ENCODE data around the gene EME1. TPM values are rescaled to one million over a fixed set of nuclear protein-coding genes. Genes with fewer than 3 reads are reported as not detected.

EME1 gene
- total RNA-seq, 1 donor from 2014 or later: 35.4 TPM

- no peaks in the 10 kb centered on the region for H3K9me3 Mint-ChIP-seq
- peaks cover 43% of the 10 kb centered on the region for H3K36me3 Mint-ChIP-seq (ENCODE audit: low read depth)
- no peak overlapping the region for H3K27ac Mint-ChIP-seq
Observed at GRCh38 chr17:50354198-50354597, 18.8 kb upstream of the EME1 start.

GRCh38 chr17:50354776-50355175, 18.3 kb upstream of the EME1 start:
- H3K27ac Mint-ChIP-seq: no peak overlapping the region
- H3K9me3 Mint-ChIP-seq: no peaks in the 10 kb centered on the region
- H3K27me3 Mint-ChIP-seq: no peaks in the 10 kb centered on the region
- no peak for DNase-seq
- H3K4me1 Mint-ChIP-seq: peaks cover 12% of the 10 kb centered on the region
- intact Hi-C loops (cut with micrococcal nuclease): no loop called here
- peaks cover 45% of the 10 kb centered on the region for H3K36me3 Mint-ChIP-seq (ENCODE audit: low read depth)
- H3K4me3 Mint-ChIP-seq: no peak overlapping the region

More at GRCh38 chr17:50354198-50354597, 18.8 kb upstream of the EME1 start:
- DNase-seq: no peak
- intact Hi-C loops (cut with micrococcal nuclease): no loop called here
- H3K27me3 Mint-ChIP-seq: no peaks in the 10 kb centered on the region
- peaks cover 12% of the 10 kb centered on the region for H3K4me1 Mint-ChIP-seq
- no peak overlapping the region for H3K4me3 Mint-ChIP-seq

GRCh38 chr17:50355336-50355700, 17.7 kb upstream of the EME1 start:
- no peak overlapping the region for H3K4me3 Mint-ChIP-seq
- H3K27me3 Mint-ChIP-seq: no peaks in the 10 kb centered on the region
- DNase-seq: no peak
- H3K9me3 Mint-ChIP-seq: no peaks in the 10 kb centered on the region
- no peak overlapping the region for H3K27ac Mint-ChIP-seq
- intact Hi-C loops (cut with micrococcal nuclease): no loop called here
- H3K4me1 Mint-ChIP-seq: peaks cover 12% of the 10 kb centered on the region
- peaks cover 45% of the 10 kb centered on the region for H3K36me3 Mint-ChIP-seq (ENCODE audit: low read depth)

- Mint-ChIP-seq H3K4me3 (no peak overlapping the region), H3K27me3 (no peaks in the 10 kb centered on the region), H3K4me1 (peaks cover 10% of the 10 kb centered on the region), H3K36me3 (ENCODE audit: low read depth) (peaks cover 43% of the 10 kb centered on the region), H3K9me3 (no peaks in the 10 kb centered on the region), H3K27ac (no peak overlapping the region)
- intact Hi-C loops (cut with micrococcal nuclease): no loop called here
- DNase-seq: no peak
Observed at GRCh38 chr17:50355701-50356341, 17.2 kb upstream of the EME1 start.

GRCh38 chr17:50356418-50356817, 16.6 kb upstream of the EME1 start:
- Mint-ChIP-seq H3K4me1 (peaks cover 7% of the 10 kb centered on the region), H3K27ac (no peak overlapping the region), H3K36me3 (ENCODE audit: low read depth) (peaks cover 40% of the 10 kb centered on the region), H3K27me3 (no peaks in the 10 kb centered on the region), H3K4me3 (no peak overlapping the region), H3K9me3 (no peaks in the 10 kb centered on the region)
- no peak for DNase-seq
- intact Hi-C loops (cut with micrococcal nuclease): no loop called here

GRCh38 chr17:50356892-50357510, 16.0 kb upstream of the EME1 start:
- Mint-ChIP-seq H3K36me3 (ENCODE audit: low read depth) (peaks cover 36% of the 10 kb centered on the region), H3K4me1 (peaks cover 5% of the 10 kb centered on the region), H3K4me3 (no peak overlapping the region), H3K27ac (no peak overlapping the region), H3K27me3 (no peaks in the 10 kb centered on the region), H3K9me3 (no peaks in the 10 kb centered on the region)
- no peak for DNase-seq
- intact Hi-C loops (cut with micrococcal nuclease): no loop called here

- H3K4me3 Mint-ChIP-seq: no peak overlapping the region
- H3K27me3 Mint-ChIP-seq: no peaks in the 10 kb centered on the region
- intact Hi-C loops (cut with micrococcal nuclease): no loop called here
- H3K27ac Mint-ChIP-seq: no peak overlapping the region
- H3K4me1 Mint-ChIP-seq: peaks cover 10% of the 10 kb centered on the region
- H3K9me3 Mint-ChIP-seq: no peaks in the 10 kb centered on the region
- H3K36me3 Mint-ChIP-seq (ENCODE audit: low read depth): peaks cover 33% of the 10 kb centered on the region
- no peak for DNase-seq
Observed at GRCh38 chr17:50358177-50358576, 14.9 kb upstream of the EME1 start.

DNA sequence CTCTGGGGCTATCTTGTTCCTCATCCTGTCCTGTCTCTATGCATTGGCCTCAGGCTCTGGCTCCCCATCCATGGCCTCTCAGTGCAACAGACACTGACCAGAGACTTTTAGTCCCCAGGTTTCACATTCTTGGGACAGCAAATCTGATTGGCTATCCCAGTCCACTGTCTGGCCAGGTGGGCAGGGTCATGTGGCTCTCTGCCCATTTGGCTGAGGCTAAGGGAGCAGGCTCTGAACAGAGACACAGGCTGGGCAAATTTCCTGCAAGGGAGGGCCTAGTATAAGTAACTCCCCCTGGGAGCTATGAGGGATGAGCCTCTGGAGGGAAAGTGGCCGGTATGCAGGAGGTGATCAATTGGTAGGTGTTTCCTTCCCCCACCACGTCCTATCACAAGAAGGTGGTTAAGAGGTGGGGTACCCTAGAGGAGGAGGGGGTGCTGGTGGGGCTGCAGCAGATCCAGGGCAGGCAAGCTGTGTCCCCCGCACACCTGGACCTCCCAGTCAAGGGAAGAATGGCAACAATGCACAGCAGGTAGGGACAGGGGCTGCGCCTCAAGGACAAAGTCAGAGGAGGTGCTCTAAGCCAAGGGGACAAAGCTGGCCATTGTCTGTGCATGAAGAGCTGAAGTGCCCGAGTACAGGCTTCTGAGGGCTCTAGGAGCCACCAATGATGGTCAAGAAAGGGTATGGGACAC, 13.9 kb upstream of the EME1 start:
- DNase-seq: no peak
- peaks cover 32% of the 10 kb centered on the region for H3K36me3 Mint-ChIP-seq (ENCODE audit: low read depth)
- H3K27me3 Mint-ChIP-seq: no peaks in the 10 kb centered on the region
- intact Hi-C loops (cut with micrococcal nuclease): no loop called here
- no peak overlapping the region for H3K27ac Mint-ChIP-seq
- no peaks in the 10 kb centered on the region for H3K9me3 Mint-ChIP-seq
- peaks cover 10% of the 10 kb centered on the region for H3K4me1 Mint-ChIP-seq
- no peak overlapping the region for H3K4me3 Mint-ChIP-seq

DNA sequence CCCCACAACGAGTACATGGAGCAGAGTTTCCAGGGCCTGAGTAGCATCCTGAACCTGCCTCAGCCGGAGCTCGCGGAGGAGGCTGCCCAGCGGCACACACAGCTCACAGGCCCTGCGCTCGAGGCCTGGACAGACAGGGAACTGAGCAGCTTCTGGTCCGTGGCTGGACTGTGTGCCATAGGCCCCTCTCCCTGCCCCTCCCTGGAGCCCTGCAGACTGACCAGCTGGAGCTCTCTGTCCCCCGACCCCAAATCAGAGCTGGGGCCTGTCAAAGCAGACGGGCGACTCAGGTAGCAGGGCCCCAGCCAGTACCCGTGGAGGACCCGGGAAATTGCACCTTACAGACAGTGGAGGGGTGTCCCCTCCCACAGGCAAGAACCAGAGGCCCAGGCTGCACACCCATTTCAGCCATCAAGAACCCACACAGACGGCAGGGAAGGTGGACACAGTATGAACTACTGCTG, 13.0 kb upstream of the EME1 start:
- peaks cover 10% of the 10 kb centered on the region for H3K4me1 Mint-ChIP-seq
- H3K27me3 Mint-ChIP-seq: no peaks in the 10 kb centered on the region
- H3K27ac Mint-ChIP-seq: no peak overlapping the region
- intact Hi-C loops (cut with micrococcal nuclease): loop anchor here (5.0 kb wide), 1 partner anchor 37 kb away; the partner anchor contains the start of gene LRRC59
- DNase-seq: no peak
- peaks cover 23% of the 10 kb centered on the region for H3K36me3 Mint-ChIP-seq (ENCODE audit: low read depth)
- H3K9me3 Mint-ChIP-seq: no peaks in the 10 kb centered on the region
- no peak overlapping the region for H3K4me3 Mint-ChIP-seq

DNA sequence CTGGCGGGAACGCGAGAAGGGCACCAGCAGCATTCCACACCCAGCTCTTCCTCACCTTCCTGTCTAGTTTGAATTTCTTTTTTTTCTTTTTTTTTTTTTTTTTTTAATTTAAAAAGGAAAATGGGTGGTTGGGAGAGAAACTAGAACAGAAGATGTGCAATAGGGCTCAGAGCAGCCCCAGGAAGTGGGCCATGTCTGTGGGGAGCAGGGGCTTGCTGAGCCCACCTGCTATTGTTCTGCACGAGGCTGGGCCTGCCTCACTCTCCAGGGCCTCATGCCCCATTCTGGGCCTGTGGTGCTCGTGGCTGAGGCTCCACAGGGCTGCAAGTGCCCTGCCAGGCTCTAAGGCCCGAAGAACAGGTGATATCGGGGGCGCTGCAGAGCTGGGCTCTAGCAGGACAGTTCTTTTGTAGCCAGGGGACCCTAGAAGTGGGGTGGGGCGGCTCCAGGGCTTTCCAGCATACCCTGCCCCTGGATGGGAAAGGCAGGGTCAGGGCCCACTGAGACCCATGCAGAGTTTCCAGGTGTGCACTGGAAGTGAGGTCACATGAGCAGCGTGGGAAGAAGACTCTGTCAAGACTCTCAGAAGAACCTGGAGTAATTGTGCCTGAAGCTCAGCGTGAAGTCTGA, 12.4 kb upstream of the EME1 start:
- DNase-seq: no peak
- intact Hi-C loops (cut with micrococcal nuclease): loop anchor here (5.0 kb wide), 1 partner anchor 37 kb away; the partner anchor contains the start of gene LRRC59
- no peak overlapping the region for H3K27ac Mint-ChIP-seq

DNA sequence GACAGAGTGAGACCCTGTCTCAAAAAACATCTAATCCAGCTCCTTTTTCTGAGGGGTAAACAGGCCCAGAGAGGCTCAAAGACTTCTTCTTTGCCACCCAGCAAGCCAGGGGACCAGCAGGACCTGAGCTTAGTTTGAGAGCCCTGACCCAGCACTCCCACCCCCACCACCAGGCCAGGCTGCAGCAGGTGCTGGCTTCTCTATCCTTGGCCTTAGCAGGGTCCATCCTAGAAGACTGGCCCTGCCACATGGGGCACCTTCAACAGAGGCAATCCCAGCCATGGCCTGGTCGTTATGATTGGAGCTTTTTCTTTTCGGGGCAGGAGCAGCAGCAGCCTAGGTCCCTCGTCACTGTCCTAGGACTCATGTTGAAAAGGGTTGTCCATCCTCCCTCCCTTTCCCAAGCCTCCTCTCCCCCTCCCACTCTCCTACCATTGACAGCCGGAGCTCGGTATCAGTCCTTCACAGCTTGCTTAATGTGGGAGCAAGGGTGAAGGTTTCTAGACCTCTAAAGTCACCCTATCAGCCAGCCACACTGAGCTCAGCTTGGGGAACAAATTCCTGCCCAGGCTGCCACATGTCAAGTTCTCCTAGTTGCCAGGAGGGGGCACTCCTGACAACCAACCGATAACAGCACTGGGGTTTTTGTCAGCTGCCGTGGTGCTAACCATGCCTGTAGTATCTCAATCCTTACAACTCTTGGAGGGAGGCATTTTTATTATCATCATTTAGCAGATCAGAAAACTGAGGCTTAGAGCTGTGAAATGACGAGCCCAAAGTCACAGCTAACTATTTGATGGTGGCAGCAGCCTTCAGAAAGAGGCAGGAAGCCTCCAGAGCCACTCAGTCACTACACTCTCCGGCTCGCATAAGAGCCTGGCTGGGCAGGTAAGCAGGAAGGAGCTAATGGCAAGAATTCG, 11.2 kb upstream of the EME1 start:
- intact Hi-C loops (cut with micrococcal nuclease): loop anchor here (1.0 to 5.0 kb wide), 2 partner anchors 16 to 35 kb away; partner anchors contain the start of genes LRRC59 and XYLT2

More for the DNA sequence above, 12.4 kb upstream of the EME1 start:
- Mint-ChIP-seq H3K36me3 (ENCODE audit: low read depth) (peaks cover 21% of the 10 kb centered on the region), H3K4me1 (peaks cover 12% of the 10 kb centered on the region), H3K27me3 (no peaks in the 10 kb centered on the region), H3K9me3 (no peaks in the 10 kb centered on the region), H3K4me3 (no peak overlapping the region)

GRCh38 chr17:50362661-50363060, 10.4 kb upstream of the EME1 start:
- DNase-seq: no peak
- peaks cover 27% of the 10 kb centered on the region for H3K36me3 Mint-ChIP-seq (ENCODE audit: low read depth)
- H3K27me3 Mint-ChIP-seq: no peaks in the 10 kb centered on the region
- H3K27ac Mint-ChIP-seq: peak overlapping the region; percentile 17
- peaks cover 15% of the 10 kb centered on the region for H3K4me1 Mint-ChIP-seq
- H3K9me3 Mint-ChIP-seq: no peaks in the 10 kb centered on the region
- intact Hi-C loops (cut with micrococcal nuclease): loop anchor here (1.0 to 5.0 kb wide), 2 partner anchors 16 to 35 kb away; partner anchors contain the start of genes LRRC59 and XYLT2
- no peak overlapping the region for H3K4me3 Mint-ChIP-seq

More for the DNA sequence above, 11.2 kb upstream of the EME1 start:
- Mint-ChIP-seq H3K4me1 (peaks cover 14% of the 10 kb centered on the region), H3K27ac (peak overlapping the region; percentile 80), H3K4me3 (no peak overlapping the region), H3K27me3 (no peaks in the 10 kb centered on the region), H3K9me3 (no peaks in the 10 kb centered on the region), H3K36me3 (ENCODE audit: low read depth) (peaks cover 23% of the 10 kb centered on the region)
- DNase-seq: peak; percentile 86
